NCI-H2107 treated with DMSO at 0.1 percent for 48 hours (cell line): Measurements from ENCODE around the gene P2RY12.

Source experiments
- DNase-seq: peaks from one replicate; lab custom pipeline; 2025; ENCODE audit not compliant: unreplicated experiment; lab: John Stamatoyannopoulos, UW

Gene P2RY12

GRCh38 chr3:151309566-151309965, 75.0 kb downstream of the P2RY12 start:
- DNase-seq, result no peak

- no peak for DNase-seq
Measured at GRCh38 chr3:151307583-151308488, 76.7 kb downstream of the P2RY12 start.

GRCh38 chr3:151307131-151307530, 77.4 kb downstream of the P2RY12 start:
- no peak for DNase-seq

GRCh38 chr3:151306168-151306810, 78.3 kb downstream of the P2RY12 start:
- DNase-seq, result no peak

- DNase-seq, result no peak
Measured at GRCh38 chr3:151305775-151306151, 78.8 kb downstream of the P2RY12 start.

GRCh38 chr3:151305060-151305774, 79.3 kb downstream of the P2RY12 start:
- DNase-seq, result peak; percentile 9

- DNase-seq, result no peak
Measured at GRCh38 chr3:151303751-151304150, 80.8 kb downstream of the P2RY12 start.

- DNase-seq, result no peak
Measured at GRCh38 chr3:151301787-151302186, 82.8 kb downstream of the P2RY12 start.

- DNase-seq, result no peak
Measured at GRCh38 chr3:151300539-151300938, 84.0 kb downstream of the P2RY12 start.

- DNase-seq, result no peak
Measured at GRCh38 chr3:151299006-151299405, 85.5 kb downstream of the P2RY12 start.

GRCh38 chr3:151297429-151297828, 87.1 kb downstream of the P2RY12 start:
- DNase-seq, result no peak

GRCh38 chr3:151296226-151296625, 88.3 kb downstream of the P2RY12 start:
- DNase-seq, result no peak

GRCh38 chr3:151293127-151293526, 91.4 kb downstream of the P2RY12 start:
- no peak for DNase-seq

- no peak for DNase-seq
Measured at GRCh38 chr3:151290673-151291072, 93.9 kb downstream of the P2RY12 start.

GRCh38 chr3:151289445-151289844, 95.1 kb downstream of the P2RY12 start:
- no peak for DNase-seq
